Measurements from ENCODE around the gene HYPK. TPM values are rescaled to one million over a fixed set of nuclear protein-coding genes. Genes with fewer than 3 reads are reported as not detected.

Gene HYPK
- total and polyA plus RNA-seq, 7 donors, result 3.6 to 22.8 (median 13.8) TPM

DNA sequence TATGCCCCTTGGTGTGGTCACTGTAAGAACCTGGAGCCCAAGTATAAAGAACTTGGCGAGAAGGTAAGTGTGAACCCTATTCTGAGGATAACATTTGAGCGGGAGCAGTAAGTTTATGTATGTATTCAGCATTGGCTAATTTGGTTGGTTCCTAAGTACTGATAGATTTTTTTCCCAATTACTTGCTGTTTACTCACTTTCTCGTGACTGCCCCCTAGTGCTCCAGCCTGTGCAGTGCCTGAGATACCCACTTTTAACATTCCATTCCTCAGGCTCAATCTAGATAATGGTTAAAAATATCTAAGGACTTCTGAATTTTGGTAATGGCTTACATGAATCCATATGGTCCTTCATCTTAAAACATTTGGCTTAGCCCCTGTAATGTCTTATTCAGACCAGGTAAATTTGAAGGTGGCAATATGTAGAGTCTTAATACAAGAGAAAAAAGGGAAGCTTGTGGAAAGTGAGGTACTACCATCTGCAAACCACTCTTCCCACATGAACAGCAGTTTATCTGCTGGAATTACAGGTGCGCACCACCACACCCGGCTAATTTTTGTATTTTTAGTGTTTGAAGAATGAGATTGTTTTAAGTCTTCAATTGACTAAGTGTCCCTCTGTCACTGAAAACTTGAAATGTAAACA, 30.7 kb upstream of the HYPK start:
- peaks cover 46 to 89% (median 62%) of the 10 kb centered on the region in 4 donors for H3K36me3 ChIP-seq
- 59 to 68% methylated on average over 5 of the region's 5 CpGs for WGBS, 2 donors

GRCh38 chr15:43771816-43772215, 28.6 kb upstream of the HYPK start:
- no peaks in the 10 kb centered on the region for H3K27me3 ChIP-seq
- H3K4me1 ChIP-seq, result peaks cover 0 to 10% (median 8%) of the 10 kb centered on the region in 4 donors
- H3K27ac ChIP-seq, result no peak overlapping the region
- H3K9me3 ChIP-seq, result no peaks in the 10 kb centered on the region
- DNase-seq, result no peak
- TF ChIP-seq, protein P1, sequence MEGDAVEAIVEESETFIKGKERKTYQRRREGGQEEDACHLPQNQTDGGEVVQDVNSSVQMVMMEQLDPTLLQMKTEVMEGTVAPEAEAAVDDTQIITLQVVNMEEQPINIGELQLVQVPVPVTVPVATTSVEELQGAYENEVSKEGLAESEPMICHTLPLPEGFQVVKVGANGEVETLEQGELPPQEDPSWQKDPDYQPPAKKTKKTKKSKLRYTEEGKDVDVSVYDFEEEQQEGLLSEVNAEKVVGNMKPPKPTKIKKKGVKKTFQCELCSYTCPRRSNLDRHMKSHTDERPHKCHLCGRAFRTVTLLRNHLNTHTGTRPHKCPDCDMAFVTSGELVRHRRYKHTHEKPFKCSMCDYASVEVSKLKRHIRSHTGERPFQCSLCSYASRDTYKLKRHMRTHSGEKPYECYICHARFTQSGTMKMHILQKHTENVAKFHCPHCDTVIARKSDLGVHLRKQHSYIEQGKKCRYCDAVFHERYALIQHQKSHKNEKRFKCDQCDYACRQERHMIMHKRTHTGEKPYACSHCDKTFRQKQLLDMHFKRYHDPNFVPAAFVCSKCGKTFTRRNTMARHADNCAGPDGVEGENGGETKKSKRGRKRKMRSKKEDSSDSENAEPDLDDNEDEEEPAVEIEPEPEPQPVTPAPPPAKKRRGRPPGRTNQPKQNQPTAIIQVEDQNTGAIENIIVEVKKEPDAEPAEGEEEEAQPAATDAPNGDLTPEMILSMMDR (IDR thresholded peaks at IDR 0.05), result no peak
- TF ChIP-seq POLR2AphosphoS5 (IDR thresholded peaks at IDR 0.05) (no peak), EP300 (IDR thresholded peaks at IDR 0.05) (no peak), POLR2A (IDR thresholded peaks at IDR 0.05) (no peak)
- peaks cover 31 to 68% (median 45%) of the 10 kb centered on the region in 4 donors for H3K36me3 ChIP-seq
- WGBS, 2 donors, result 19 to 56% methylated on average over 2 of the region's 2 CpGs
- intact Hi-C loops (cut with DNase I), result no loop called here
- H3K4me3 ChIP-seq, result no peak overlapping the region

More for the DNA sequence above, 30.7 kb upstream of the HYPK start:
- Histone ChIP-seq H3K9me3 (no peaks in the 10 kb centered on the region), H3K27ac (no peak overlapping the region), H3K4me1 (no peaks in the 10 kb centered on the region), H3K4me3 (no peak overlapping the region), H3K27me3 (no peaks in the 10 kb centered on the region)
- TF ChIP-seq EP300 (IDR thresholded peaks at IDR 0.05), result no peak
- TF ChIP-seq, protein P1 (IDR thresholded peaks at IDR 0.05), result peak; percentile 12 to 77 (median 72)
- no peak for DNase-seq
- intact Hi-C loops (cut with DNase I), result no loop called here

- intact Hi-C loops (cut with DNase I), result no loop called here
- no peaks in the 10 kb centered on the region for H3K9me3 ChIP-seq
- no peaks in the 10 kb centered on the region for H3K27me3 ChIP-seq
- no peak overlapping the region for H3K27ac ChIP-seq
- no peak for DNase-seq
- TF ChIP-seq, protein P1 (IDR thresholded peaks at IDR 0.05), result no peak
- TF ChIP-seq POLR2A (IDR thresholded peaks at IDR 0.05) (no peak), POLR2AphosphoS5 (IDR thresholded peaks at IDR 0.05) (no peak), EP300 (IDR thresholded peaks at IDR 0.05) (no peak)
- H3K36me3 ChIP-seq, result peaks cover 23 to 60% (median 41%) of the 10 kb centered on the region in 4 donors
- peaks cover 0 to 12% (median 10%) of the 10 kb centered on the region in 4 donors for H3K4me1 ChIP-seq
- H3K4me3 ChIP-seq, result no peak overlapping the region
Measured at GRCh38 chr15:43772624-43773023, 27.8 kb upstream of the HYPK start.

GRCh38 chr15:43774062-43774461, 26.3 kb upstream of the HYPK start:
- peak overlapping the region in 1 of 4 donors; percentile 89 for H3K27ac ChIP-seq
- H3K4me3 ChIP-seq, result no peak overlapping the region
- intact Hi-C loops (cut with DNase I), result no loop called here
- TF ChIP-seq EP300 (IDR thresholded peaks at IDR 0.05) (no peak), POLR2AphosphoS5 (IDR thresholded peaks at IDR 0.05) (no peak), POLR2A (IDR thresholded peaks at IDR 0.05) (no peak)
- TF ChIP-seq, protein P1 (IDR thresholded peaks at IDR 0.05), result no peak
- no peak for DNase-seq
- peaks cover 15 to 45% (median 31%) of the 10 kb centered on the region in 4 donors for H3K36me3 ChIP-seq
- 88% methylated on average over 4 of the region's 4 CpGs for WGBS, 2 donors
- peaks cover 0 to 17% (median 16%) of the 10 kb centered on the region in 4 donors for H3K4me1 ChIP-seq
- H3K9me3 ChIP-seq, result no peaks in the 10 kb centered on the region
- no peaks in the 10 kb centered on the region for H3K27me3 ChIP-seq
